AG09309 (cell line): ENCODE data around the gene SH3TC1.

ENCODE experiments used
- DNase-seq: peaks from one replicate; pipeline ENCODE4 v3.0.0-alpha.2; 2010; ENCODE audit warnings: low read depth
- H3K4me3 ChIP-seq: 2 replicates; pipeline ENCODE4 v1.5.1; 2011; ENCODE audit warnings: mild to moderate bottlenecking, low read depth, low read length, moderate library complexity; ENCODE audit not compliant: control insufficient read depth
- CTCF ChIP-seq: IDR thresholded peaks from 2 replicates; pipeline ENCODE4 v1.5.1; 2011; ENCODE audit warnings: mild to moderate bottlenecking, low read depth, low read length, inconsistent platforms; ENCODE audit not compliant: insufficient read depth, control insufficient read depth; ENCODE audit errors: missing control alignments

The SH3TC1 gene

GRCh38 chr4:8278009-8278395, 78.9 kb downstream of the SH3TC1 start:
- no peak for TF ChIP-seq CTCF
- no peak overlapping the region for H3K4me3 ChIP-seq
- DNase-seq: no peak

GRCh38 chr4:8278421-8279287, 79.6 kb downstream of the SH3TC1 start:
- no peak for TF ChIP-seq CTCF
- H3K4me3 ChIP-seq: no peak overlapping the region
- DNase-seq: peak; percentile 32

- no peak overlapping the region for H3K4me3 ChIP-seq
- DNase-seq: no peak
Observed at GRCh38 chr4:8279321-8280157, 80.4 kb downstream of the SH3TC1 start.

GRCh38 chr4:8280158-8280875, 81.2 kb downstream of the SH3TC1 start:
- no peak overlapping the region for H3K4me3 ChIP-seq
- TF ChIP-seq CTCF: no peak
- no peak for DNase-seq

More at GRCh38 chr4:8279321-8280157, 80.4 kb downstream of the SH3TC1 start:
- TF ChIP-seq CTCF: no peak

- H3K4me3 ChIP-seq: no peak overlapping the region
- DNase-seq: no peak
Observed at GRCh38 chr4:8280876-8281440, 81.9 kb downstream of the SH3TC1 start.

More at GRCh38 chr4:8280876-8281440, 81.9 kb downstream of the SH3TC1 start:
- TF ChIP-seq CTCF: no peak
